WTC11 (cell line): ENCODE results near the gene EZR. TPM values are rescaled to one million over a fixed set of nuclear protein-coding genes. Genes with fewer than 3 reads are reported as not detected.
A peak's percentile ranks its signal among the peaks of the same experiment; 100 is the strongest.

Source experiments
- ATAC-seq: fragments of 200-7000 bp; cut with Tn5 transposase; 2 replicates; pipeline ENCODE4 v1.10.0; 2021; ENCODE audit warnings: mild to moderate bottlenecking, moderate library complexity
- CTCF ChIA-PET: fragments of 300-600 bp; sonication (Branson Sonifier 250); formaldehyde crosslinking; loops from one replicate; lab custom pipeline; 2021; ENCODE audit warnings: antibody characterized with exemption; lab: Charles Lee
- POLR2A ChIA-PET: fragments of 350-600 bp; sonication (Branson Sonifier 250); formaldehyde crosslinking; loops from one replicate; lab custom pipeline; 2021; ENCODE audit warnings: antibody characterized with exemption; lab: Charles Lee
- DNase-seq: peaks from one replicate; pipeline ENCODE4 v3.0.0; 2021; ENCODE audit warnings: low spot score
- H3K27ac Mint-ChIP-seq: 2 replicates; pipeline ENCODE4 v1.8.0; 2021; ENCODE audit warnings: mixed read lengths
- H3K27me3 Mint-ChIP-seq: 2 replicates; pipeline ENCODE4 v1.8.0; 2021; ENCODE audit warnings: low read depth, mild to moderate bottlenecking, moderate library complexity, mixed read lengths
- H3K36me3 Mint-ChIP-seq: 2 replicates; pipeline ENCODE4 v1.8.0; 2021; ENCODE audit warnings: mixed read lengths
- H3K4me1 Mint-ChIP-seq: 2 replicates; pipeline ENCODE4 v1.8.0; 2022; ENCODE audit warnings: mixed read lengths
- H3K4me3 Mint-ChIP-seq: 2 replicates; pipeline ENCODE4 v1.8.0; 2021; ENCODE audit warnings: mild to moderate bottlenecking, moderate library complexity, mixed read lengths
- H3K9me3 Mint-ChIP-seq: 2 replicates; pipeline ENCODE4 v1.8.0; 2021; ENCODE audit warnings: mixed read lengths
- AFF4 ChIP-seq: sonication (generic); formaldehyde crosslinking; IDR thresholded peaks from 2 replicates; pipeline ENCODE4 v1.8.1; 2023; ENCODE audit warnings: mild to moderate bottlenecking, missing genetic modification reagents, borderline replicate concordance
- CREB1 ChIP-seq: sonication (generic); formaldehyde crosslinking; IDR thresholded peaks from 2 replicates; pipeline ENCODE4 v1.8.0; 2023; ENCODE audit warnings: mild to moderate bottlenecking, missing genetic modification reagents
- ESRRA ChIP-seq: sonication (generic); formaldehyde crosslinking; IDR thresholded peaks from 2 replicates; pipeline ENCODE4 v1.8.1; 2022; ENCODE audit warnings: mild to moderate bottlenecking, missing genetic modification reagents, borderline replicate concordance
- FOXP4 ChIP-seq: sonication (generic); formaldehyde crosslinking; IDR thresholded peaks from 2 replicates; pipeline ENCODE4 v1.8.0; 2022; ENCODE audit warnings: mild to moderate bottlenecking, missing genetic modification reagents
- GABPB1 ChIP-seq: sonication (generic); formaldehyde crosslinking; IDR thresholded peaks from 2 replicates; pipeline ENCODE4 v1.8.1; 2023; ENCODE audit warnings: mild to moderate bottlenecking, missing genetic modification reagents
- HMGA2 ChIP-seq: fragments of 250-450 bp; sonication (Bioruptor Pico); IDR thresholded peaks from 2 replicates; pipeline ENCODE4 v1.4.0; 2021; ENCODE audit warnings: mild to moderate bottlenecking, moderate library complexity
- JAZF1 ChIP-seq: fragments of 250-450 bp; sonication (Bioruptor Pico); IDR thresholded peaks from 2 replicates; pipeline ENCODE4 v1.9.0; 2021; ENCODE audit warnings: moderate library complexity, mild to moderate bottlenecking, inconsistent platforms
- NR1H2 ChIP-seq: sonication (generic); formaldehyde crosslinking; IDR thresholded peaks from 2 replicates; pipeline ENCODE4 v1.9.0; 2021; ENCODE audit warnings: mild to moderate bottlenecking, moderate library complexity, missing genetic modification reagents
- PRDM15 ChIP-seq: sonication (generic); formaldehyde crosslinking; IDR thresholded peaks from 2 replicates; pipeline ENCODE4 v1.8.0; 2022; ENCODE audit warnings: missing genetic modification reagents
- RORB ChIP-seq: fragments of 250-450 bp; sonication (Bioruptor Pico); IDR thresholded peaks from 2 replicates; pipeline ENCODE4 v1.9.0; 2021; ENCODE audit warnings: mild to moderate bottlenecking
- SMAD3 ChIP-seq: sonication (generic); formaldehyde crosslinking; IDR thresholded peaks from 2 replicates; pipeline ENCODE4 v1.8.0; 2022; ENCODE audit warnings: missing genetic modification reagents, mild to moderate bottlenecking, borderline replicate concordance
- TEAD1 ChIP-seq: sonication (generic); formaldehyde crosslinking; IDR thresholded peaks from 2 replicates; pipeline ENCODE4 v1.8.0; 2022; ENCODE audit warnings: mild to moderate bottlenecking, missing genetic modification reagents
- TP53 ChIP-seq: sonication (generic); formaldehyde crosslinking; IDR thresholded peaks from 2 replicates; pipeline ENCODE4 v1.8.1; 2023; ENCODE audit warnings: mild to moderate bottlenecking, missing genetic modification reagents
- ZBTB21 ChIP-seq: sonication (generic); formaldehyde crosslinking; IDR thresholded peaks from 2 replicates; pipeline ENCODE4 v1.8.1; 2023; ENCODE audit warnings: mild to moderate bottlenecking, missing genetic modification reagents, borderline replicate concordance
- ZNF416 ChIP-seq: fragments of 250-450 bp; sonication (Bioruptor Pico); IDR thresholded peaks from 2 replicates; pipeline ENCODE4 v1.9.0; 2021; ENCODE audit warnings: mild to moderate bottlenecking, inconsistent platforms
- ZNF512 ChIP-seq: sonication (generic); formaldehyde crosslinking; IDR thresholded peaks from 2 replicates; pipeline ENCODE4 v1.8.1; 2022; ENCODE audit warnings: missing genetic modification reagents, borderline replicate concordance
- total RNA-seq: library from RNA; stranded (reverse); gene quantifications from 3 replicates; pipeline ENCODE4 v1.2.3, GENCODE V29; 2021
- TF ChIP-seq, protein P1 (sequence below): sonication (generic); formaldehyde crosslinking; IDR thresholded peaks from 2 replicates; pipeline ENCODE4 v1.8.1; 2022; ENCODE audit warnings: low read depth, mild to moderate bottlenecking, moderate library complexity, missing genetic modification reagents, borderline replicate concordance
- TF ChIP-seq, protein P2 (sequence below): fragments of 250-450 bp; sonication (Bioruptor Pico); IDR thresholded peaks from 2 replicates; pipeline ENCODE4 v1.8.0; 2021; ENCODE audit warnings: mild to moderate bottlenecking
- TF ChIP-seq, protein P3 (sequence below): fragments of 250-450 bp; sonication (Bioruptor Pico); IDR thresholded peaks from 2 replicates; pipeline ENCODE4 v1.9.0; 2021; ENCODE audit warnings: mild to moderate bottlenecking

The EZR gene
- total RNA-seq, 1 experiment from 2014 or later: 215 TPM

DNA sequence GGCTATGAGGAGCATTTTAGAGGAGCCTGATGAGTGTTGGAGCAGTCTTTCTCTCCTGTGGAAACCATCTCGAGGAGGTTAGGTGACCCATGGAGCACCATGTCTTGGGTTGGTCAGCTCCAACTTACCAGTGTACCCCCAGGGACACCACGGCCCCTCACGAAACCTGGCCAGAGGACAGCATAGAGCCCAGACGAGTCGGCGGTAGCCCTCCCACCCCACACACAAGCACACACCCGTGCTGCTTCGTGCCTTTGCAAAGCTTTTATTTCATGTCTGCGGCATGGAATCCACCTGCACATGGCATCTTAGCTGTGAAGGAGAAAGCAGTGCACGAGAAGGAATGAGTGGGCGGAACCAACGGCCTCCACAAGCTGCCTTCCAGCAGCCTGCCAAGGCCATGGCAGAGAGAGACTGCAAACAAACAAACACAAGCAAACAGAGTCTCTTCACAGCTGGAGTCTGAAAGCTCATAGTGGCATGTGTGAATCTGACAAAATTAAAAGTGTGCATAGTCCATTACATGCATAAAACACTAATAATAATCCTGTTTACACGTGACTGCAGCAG is 53.6 kb downstream of the EZR start:
- POLR2A ChIA-PET: no interaction called here
- no peak for ATAC-seq
- TF ChIP-seq, protein P1, sequence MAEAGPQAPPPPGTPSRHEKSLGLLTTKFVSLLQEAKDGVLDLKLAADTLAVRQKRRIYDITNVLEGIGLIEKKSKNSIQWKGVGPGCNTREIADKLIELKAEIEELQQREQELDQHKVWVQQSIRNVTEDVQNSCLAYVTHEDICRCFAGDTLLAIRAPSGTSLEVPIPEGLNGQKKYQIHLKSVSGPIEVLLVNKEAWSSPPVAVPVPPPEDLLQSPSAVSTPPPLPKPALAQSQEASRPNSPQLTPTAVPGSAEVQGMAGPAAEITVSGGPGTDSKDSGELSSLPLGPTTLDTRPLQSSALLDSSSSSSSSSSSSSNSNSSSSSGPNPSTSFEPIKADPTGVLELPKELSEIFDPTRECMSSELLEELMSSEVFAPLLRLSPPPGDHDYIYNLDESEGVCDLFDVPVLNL (CRISPR knock-in tag): no peak
- no peak for TF ChIP-seq TP53 (CRISPR knock-in tag)
- H3K9me3 Mint-ChIP-seq: no peaks in the 10 kb centered on the region
- H3K4me3 Mint-ChIP-seq: no peak overlapping the region
- DNase-seq: no peak
- CTCF ChIA-PET: interaction anchor here (1.2 to 2.8 kb wide), 3 partner anchors 13 to 205 kb away, joined by 3 to 9 read pairs (median 5); no protein-coding TSS in a partner anchor
- H3K36me3 Mint-ChIP-seq: peaks cover 59% of the 10 kb centered on the region
- peaks cover 14% of the 10 kb centered on the region for H3K4me1 Mint-ChIP-seq
- H3K27me3 Mint-ChIP-seq: no peaks in the 10 kb centered on the region
- no peak overlapping the region for H3K27ac Mint-ChIP-seq

DNA sequence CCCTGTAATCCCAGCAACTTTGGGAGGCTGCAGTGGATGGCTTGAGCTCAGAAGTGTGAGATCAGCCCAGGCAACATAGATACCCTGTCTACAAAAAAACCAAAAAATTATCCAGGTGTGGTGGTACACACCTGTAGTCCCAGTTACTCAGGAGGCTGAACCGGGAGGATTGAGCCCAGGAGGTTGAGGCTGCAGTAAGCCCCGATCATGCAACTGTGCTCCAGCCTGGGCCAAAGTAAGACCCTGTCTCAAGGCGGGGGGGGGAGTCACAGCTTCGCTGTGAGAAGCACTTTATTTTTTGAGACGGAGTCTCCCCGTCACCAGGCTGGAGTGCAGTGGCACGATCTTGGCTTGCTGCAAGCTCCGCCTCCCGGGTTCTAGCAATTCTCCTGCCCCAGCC is 54.2 kb downstream of the EZR start:
- no peak for DNase-seq
- ChIA-PET POLR2A (no interaction called here), CTCF (interaction anchor here (1.4 to 5.1 kb wide), 4 partner anchors 12 to 235 kb away, joined by 3 to 27 read pairs (median 7); partner anchors contain the start of gene RSPH3)
- TF ChIP-seq ZNF416 (CRISPR knock-in tag) (no peak), PRDM15 (CRISPR knock-in tag) (no peak), FOXP4 (CRISPR knock-in tag) (no peak), SMAD3 (CRISPR knock-in tag) (no peak), JAZF1 (CRISPR knock-in tag) (no peak), TEAD1 (CRISPR knock-in tag) (no peak), ZNF512 (CRISPR knock-in tag) (no peak), HMGA2 (CRISPR knock-in tag) (no peak), ZBTB21 (CRISPR knock-in tag) (no peak), RORB (no peak), CREB1 (CRISPR knock-in tag) (no peak), NR1H2 (CRISPR knock-in tag) (no peak), AFF4 (no peak), ESRRA (CRISPR knock-in tag) (no peak), GABPB1 (CRISPR knock-in tag) (no peak)
- TF ChIP-seq, protein P2, sequence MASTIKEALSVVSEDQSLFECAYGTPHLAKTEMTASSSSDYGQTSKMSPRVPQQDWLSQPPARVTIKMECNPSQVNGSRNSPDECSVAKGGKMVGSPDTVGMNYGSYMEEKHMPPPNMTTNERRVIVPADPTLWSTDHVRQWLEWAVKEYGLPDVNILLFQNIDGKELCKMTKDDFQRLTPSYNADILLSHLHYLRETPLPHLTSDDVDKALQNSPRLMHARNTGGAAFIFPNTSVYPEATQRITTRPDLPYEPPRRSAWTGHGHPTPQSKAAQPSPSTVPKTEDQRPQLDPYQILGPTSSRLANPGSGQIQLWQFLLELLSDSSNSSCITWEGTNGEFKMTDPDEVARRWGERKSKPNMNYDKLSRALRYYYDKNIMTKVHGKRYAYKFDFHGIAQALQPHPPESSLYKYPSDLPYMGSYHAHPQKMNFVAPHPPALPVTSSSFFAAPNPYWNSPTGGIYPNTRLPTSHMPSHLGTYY: no peak
- TF ChIP-seq, protein P3, sequence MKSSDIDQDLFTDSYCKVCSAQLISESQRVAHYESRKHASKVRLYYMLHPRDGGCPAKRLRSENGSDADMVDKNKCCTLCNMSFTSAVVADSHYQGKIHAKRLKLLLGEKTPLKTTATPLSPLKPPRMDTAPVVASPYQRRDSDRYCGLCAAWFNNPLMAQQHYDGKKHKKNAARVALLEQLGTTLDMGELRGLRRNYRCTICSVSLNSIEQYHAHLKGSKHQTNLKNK: no peak
- H3K27me3 Mint-ChIP-seq: no peaks in the 10 kb centered on the region
- peaks cover 53% of the 10 kb centered on the region for H3K36me3 Mint-ChIP-seq
- ATAC-seq: no peak
- no peak overlapping the region for H3K4me3 Mint-ChIP-seq
- peak overlapping the region; percentile 74 for H3K27ac Mint-ChIP-seq
- no peaks in the 10 kb centered on the region for H3K9me3 Mint-ChIP-seq
- H3K4me1 Mint-ChIP-seq: peaks cover 16% of the 10 kb centered on the region
